PC-9 (cell line): ENCODE results near the gene NAA30. TPM values are rescaled to one million over a fixed set of nuclear protein-coding genes. Genes with fewer than 3 reads are reported as not detected.
A peak's percentile ranks its signal among the peaks of the same experiment; 100 is the strongest.

Experiments used
- BruUV-seq: library from RNA; stranded (reverse); fragments of 400-500 nt; replicated peaks from 2 replicates; lab custom pipeline; 2021; lab: Mats Ljungman, UMichigan
- CTCF ChIA-PET: fragments of 300-600 bp; sonication (Branson Sonifier 250); formaldehyde crosslinking; loops from one replicate; lab custom pipeline; 2022; ENCODE audit warnings: antibody characterized with exemption; lab: Charles Lee
- POLR2A ChIA-PET: fragments of 300-600 bp; sonication (Branson Sonifier 250); formaldehyde crosslinking; loops from one replicate; lab custom pipeline; 2022; ENCODE audit warnings: antibody characterized with exemption; ENCODE audit not compliant: unreplicated experiment; lab: Charles Lee
- DNase-seq, 2 experiments: peaks; one replicate each; pipeline versions ENCODE4 v3.0.0 to v3.0.0-alpha.2; 2015 to 2022; ENCODE audit warnings: mixed read lengths in 1 of 2
- H2AFZ ChIP-seq: fragments of 200-600 bp; sonication (generic); 2 replicates; pipeline ENCODE4 v1.8.1; 2017; ENCODE audit warnings: antibody characterized with exemption
- H3F3A ChIP-seq: fragments of 200-600 bp; sonication (generic); 2 replicates; pipeline ENCODE4 v1.8.1; 2017; ENCODE audit warnings: antibody characterized with exemption, mild to moderate bottlenecking, low read depth; ENCODE audit not compliant: insufficient read depth
- H3K27ac ChIP-seq: fragments of 200-600 bp; sonication (generic); 2 replicates; pipeline ENCODE4 v1.6.1; 2016; ENCODE audit warnings: mixed run types
- H3K27me3 ChIP-seq: fragments of 200-600 bp; sonication (generic); 2 replicates; pipeline ENCODE4 v1.6.1; 2016; ENCODE audit warnings: low read depth, mixed run types; ENCODE audit not compliant: insufficient read depth
- H3K36me3 ChIP-seq: fragments of 200-600 bp; sonication (generic); 2 replicates; pipeline ENCODE4 v1.6.1; 2016; ENCODE audit warnings: low read depth, mixed run types
- H3K4me1 ChIP-seq: fragments of 200-600 bp; sonication (generic); replicated peaks from 2 replicates; pipeline ENCODE4 v1.6.1; 2016; ENCODE audit warnings: mixed run types; ENCODE audit not compliant: insufficient read depth
- H3K4me2 ChIP-seq: fragments of 200-600 bp; sonication (generic); 2 replicates; pipeline ENCODE4 v1.6.1; 2017; ENCODE audit warnings: mixed run types
- H3K4me3 ChIP-seq: fragments of 200-600 bp; sonication (generic); 2 replicates; pipeline ENCODE4 v1.6.1; 2016; ENCODE audit warnings: mixed run types
- H3K79me2 ChIP-seq: fragments of 200-600 bp; sonication (generic); 2 replicates; pipeline ENCODE4 v1.6.1; 2017; ENCODE audit warnings: low read depth, mixed run types
- H3K9me2 ChIP-seq: fragments of 200-600 bp; sonication (generic); 2 replicates; pipeline ENCODE4 v1.8.1; 2017; ENCODE audit warnings: mild to moderate bottlenecking; ENCODE audit not compliant: insufficient read depth
- H3K9me3 ChIP-seq: fragments of 200-600 bp; sonication (generic); 2 replicates; pipeline ENCODE4 v1.8.1; 2016; ENCODE audit warnings: low read depth; ENCODE audit not compliant: insufficient read depth
- H4K20me1 ChIP-seq: fragments of 200-600 bp; sonication (generic); 2 replicates; pipeline ENCODE4 v1.8.1; 2017; ENCODE audit not compliant: insufficient read depth
- CTCF ChIP-seq: fragments of 200-600 bp; sonication (generic); conservative IDR thresholded peaks from 2 replicates; pipeline ENCODE4 v1.6.1; 2017; ENCODE audit warnings: mixed run types, antibody characterized with exemption, mild to moderate bottlenecking, moderate library complexity
- EZH2 ChIP-seq: fragments of 200-600 bp; sonication (generic); IDR thresholded peaks from 2 replicates; pipeline ENCODE4 v1.8.0; 2017; ENCODE audit warnings: antibody characterized with exemption, low read depth
- intact Hi-C: fragments of 100-400 bp; cut with micrococcal nuclease; formaldehyde crosslinking; loops from one replicate; pipeline ENCODE4 v1.10.0; 2022; ENCODE audit not compliant: unreplicated experiment
- total RNA-seq: library from RNA; stranded (reverse); gene quantifications from 2 replicates; pipeline ENCODE4 v1.2.3, GENCODE V29; 2021

Gene NAA30
- total RNA-seq, 1 experiment from 2014 or later, result 14.2 TPM

DNA sequence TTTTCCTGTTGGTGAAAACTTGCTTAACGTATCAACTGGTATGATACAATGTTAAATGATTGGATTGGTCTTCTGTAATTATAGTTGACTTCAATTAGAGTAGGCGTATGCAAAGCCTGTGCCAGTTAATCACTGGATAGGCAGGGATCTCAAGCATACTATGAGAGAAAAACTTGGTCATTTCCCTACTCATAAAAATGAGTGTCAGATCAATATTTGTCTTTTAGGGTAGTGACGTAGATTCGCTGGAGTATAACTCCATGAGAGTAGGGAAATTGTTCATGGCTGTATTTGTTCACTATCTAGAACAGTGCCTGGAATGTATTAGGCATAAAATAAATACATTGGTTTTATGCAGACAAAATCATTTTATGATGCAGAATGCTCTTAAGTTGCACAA is 28.6 kb downstream of the NAA30 start:
- POLR2A ChIA-PET, result no interaction called here
- CTCF ChIA-PET, result no interaction called here
- H4K20me1 ChIP-seq, result no peaks in the 10 kb centered on the region
- H3K4me2 ChIP-seq, result no peak overlapping the region
- TF ChIP-seq CTCF (no peak), EZH2 (no peak)
- intact Hi-C loops, result no loop called here
- no peaks in the 10 kb centered on the region for H3K27me3 ChIP-seq
- H2AFZ ChIP-seq, result no peak overlapping the region
- DNase-seq, result no peak
- H3K9me2 ChIP-seq, result no peaks in the 10 kb centered on the region
- 0 out of 2 replicates have a peak, but pooled peaks cover 5% of the 10 kb centered on the region for H3K4me1 ChIP-seq
- no peak overlapping the region for H3K4me3 ChIP-seq
- H3K79me2 ChIP-seq, result no peaks in the 10 kb centered on the region
- no peak overlapping the region for H3K27ac ChIP-seq
- H3K9me3 ChIP-seq, result no peaks in the 10 kb centered on the region
- no TSS peak for BruUV-seq
- H3F3A ChIP-seq, result no peaks in the 10 kb centered on the region
- H3K36me3 ChIP-seq, result no peaks in the 10 kb centered on the region

DNA sequence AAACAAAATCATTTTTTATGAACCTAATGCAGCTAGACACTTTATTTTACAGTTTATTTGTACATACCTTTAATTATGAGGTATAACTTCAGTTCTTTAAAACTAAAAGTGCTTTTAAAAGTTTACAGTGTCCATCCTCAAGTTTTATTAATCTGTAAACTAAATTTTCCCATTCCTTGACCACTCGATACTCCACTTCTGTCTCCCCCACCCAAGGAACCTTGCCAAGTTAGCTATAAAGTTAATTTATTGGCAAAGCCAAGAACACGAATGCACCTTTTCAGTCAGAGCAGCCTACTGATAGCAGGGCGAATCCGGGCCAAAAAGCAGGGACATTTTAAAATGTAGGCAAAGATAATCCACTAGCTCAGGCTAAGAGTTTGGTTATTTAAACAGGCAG is 29.6 kb downstream of the NAA30 start:
- Histone ChIP-seq H3K27me3 (no peaks in the 10 kb centered on the region), H2AFZ (no peak overlapping the region), H4K20me1 (no peaks in the 10 kb centered on the region), H3K4me2 (no peak overlapping the region), H3F3A (no peaks in the 10 kb centered on the region), H3K4me1 (0 out of 2 replicates have a peak, but pooled peaks cover 5% of the 10 kb centered on the region), H3K27ac (no peak overlapping the region), H3K79me2 (no peaks in the 10 kb centered on the region), H3K9me3 (no peaks in the 10 kb centered on the region), H3K9me2 (no peaks in the 10 kb centered on the region), H3K4me3 (no peak overlapping the region), H3K36me3 (no peaks in the 10 kb centered on the region)
- no TSS peak for BruUV-seq
- TF ChIP-seq CTCF (no peak), EZH2 (no peak)
- DNase-seq, result no peak
- intact Hi-C loops, result no loop called here
- CTCF ChIA-PET, result no interaction called here
- POLR2A ChIA-PET, result no interaction called here

DNA sequence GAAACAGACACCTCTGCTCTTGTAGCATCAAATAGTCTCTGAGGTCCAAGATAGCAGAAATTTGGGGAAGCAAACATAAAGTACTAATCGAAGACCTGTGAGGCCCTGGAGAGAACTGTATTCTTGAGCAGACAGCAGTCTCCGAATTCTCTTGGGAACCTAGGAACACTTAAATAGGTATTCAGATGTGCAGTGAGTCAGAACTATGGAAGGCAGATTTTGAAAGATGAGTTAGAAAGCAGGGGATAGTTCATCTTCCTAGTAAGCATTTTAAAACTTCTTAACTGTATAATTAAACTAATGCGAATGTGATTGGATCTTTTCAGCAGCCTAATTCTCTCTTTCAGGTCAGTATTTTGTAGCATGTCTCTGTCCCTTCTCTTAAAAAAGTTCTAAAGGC is 30.6 kb downstream of the NAA30 start:
- CTCF ChIA-PET, result no interaction called here
- no peaks in the 10 kb centered on the region for H3K27me3 ChIP-seq
- intact Hi-C loops, result no loop called here
- no peak for DNase-seq
- no peak overlapping the region for H3K4me3 ChIP-seq
- H3K79me2 ChIP-seq, result no peaks in the 10 kb centered on the region
- H3K4me2 ChIP-seq, result peak overlapping the region; percentile 7; the same call in 1 of the 2 replicates
- no TSS peak for BruUV-seq
- POLR2A ChIA-PET, result no interaction called here
- H4K20me1 ChIP-seq, result no peaks in the 10 kb centered on the region
- TF ChIP-seq CTCF (no peak), EZH2 (no peak)
- H3K36me3 ChIP-seq, result no peaks in the 10 kb centered on the region
- no peaks in the 10 kb centered on the region for H3K9me3 ChIP-seq
- H3K27ac ChIP-seq, result no peak overlapping the region
- no peak overlapping the region for H2AFZ ChIP-seq
- H3K9me2 ChIP-seq, result no peaks in the 10 kb centered on the region
- H3K4me1 ChIP-seq, result 0 out of 2 replicates have a peak, but pooled peaks cover 5% of the 10 kb centered on the region
- no peaks in the 10 kb centered on the region for H3F3A ChIP-seq
